Hippocampal formation (tissue), 2 donors: ENCODE results near the gene ITGB1BP2.
"Not testable (repeated sequence)": the region's sequence is repeated elsewhere in the genome, so short reads cannot be mapped to it uniquely, and the experiment has no call there.

Source experiments
- DNase-seq, 2 donors: peaks; one replicate each; lab custom pipeline; 2025; lab: John Stamatoyannopoulos, UW

Gene ITGB1BP2

DNA sequence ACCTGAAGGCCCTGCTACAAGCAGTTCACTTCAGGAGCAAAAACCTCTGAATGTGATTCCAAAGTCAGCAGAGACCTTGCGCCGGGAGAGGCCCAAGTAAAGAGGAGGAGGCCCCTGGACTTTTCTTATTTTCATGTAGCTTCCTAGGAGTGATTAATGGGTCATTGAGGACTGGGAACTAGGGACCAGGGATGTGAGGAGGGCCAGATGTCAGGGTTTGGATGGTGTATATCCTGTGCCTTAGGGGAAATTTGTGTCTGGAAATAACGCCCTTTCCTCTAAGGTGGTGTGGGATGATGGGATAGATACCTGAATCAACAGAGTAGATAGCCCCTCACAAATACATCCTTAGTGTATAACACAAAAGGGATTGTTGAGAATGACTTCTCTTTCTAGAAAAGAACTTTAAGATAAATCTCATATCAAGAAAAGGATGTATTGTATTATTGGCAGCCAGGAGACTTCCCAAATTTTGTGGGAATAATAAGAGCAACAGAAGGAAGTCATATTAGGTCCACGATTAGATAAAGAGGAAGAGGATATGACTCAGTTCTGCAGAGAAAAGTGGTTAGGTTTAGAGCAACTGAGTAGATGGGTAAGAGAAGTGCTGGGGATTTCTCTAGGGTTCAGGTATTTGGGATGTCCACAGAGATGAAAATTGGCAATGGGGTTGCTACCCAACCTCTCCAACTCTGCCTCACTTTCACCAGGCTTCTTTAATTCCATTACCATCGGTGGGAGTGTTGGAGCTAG lies 1.1 kb downstream of the ITGB1BP2 start:
- no peak for DNase-seq

GRCh38 chrX:71304561-71304960 lies 3.0 kb downstream of the ITGB1BP2 start:
- no peak for DNase-seq

DNA sequence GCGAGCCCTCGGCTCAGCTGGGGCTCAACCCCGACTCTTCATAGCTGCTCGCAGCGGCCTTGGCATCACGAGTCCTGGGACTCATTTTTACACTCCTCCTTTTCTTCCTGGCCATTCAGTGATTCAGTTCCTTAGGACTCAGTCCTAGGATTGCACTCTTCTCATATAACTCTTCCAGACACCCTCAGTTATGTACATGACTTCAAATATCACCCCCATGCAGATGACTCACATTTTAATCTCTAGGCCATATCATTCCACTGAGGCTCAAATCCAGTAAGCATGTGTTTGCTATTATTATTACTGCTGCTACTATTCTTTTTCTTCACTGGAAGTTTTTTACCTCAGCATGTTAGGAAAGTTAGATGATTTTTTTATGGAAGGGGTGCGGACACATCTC lies 14.4 kb downstream of the ITGB1BP2 start:
- DNase-seq, result no peak

GRCh38 chrX:71316959-71317358 lies 15.4 kb downstream of the ITGB1BP2 start:
- not testable (repeated sequence) for DNase-seq

GRCh38 chrX:71320126-71320525 lies 18.6 kb downstream of the ITGB1BP2 start:
- no peak for DNase-seq

- no peak for DNase-seq
Observed at GRCh38 chrX:71321731-71322130, 20.2 kb downstream of the ITGB1BP2 start.

DNA sequence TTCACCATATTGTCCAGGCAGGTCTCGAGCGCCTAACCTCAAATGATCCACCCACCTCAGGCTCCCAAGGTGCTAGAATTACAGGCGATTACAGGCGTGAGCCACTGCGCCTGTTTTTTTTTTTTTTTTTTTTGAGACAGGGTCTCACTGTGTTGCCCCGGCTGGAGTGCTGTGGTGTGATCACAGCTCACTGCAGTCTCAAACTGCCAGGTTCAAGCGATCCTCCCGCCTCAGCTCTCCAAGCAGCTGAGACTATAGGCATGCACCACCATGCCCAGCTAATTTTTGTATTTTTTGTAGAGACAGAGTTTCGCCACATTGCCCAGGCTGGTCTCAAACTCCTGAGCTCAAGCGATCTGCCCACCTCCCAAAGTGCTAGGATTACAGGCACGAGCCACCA lies 22.9 kb downstream of the ITGB1BP2 start:
- DNase-seq, result not testable (repeated sequence)

- DNase-seq, result no peak
Observed at GRCh38 chrX:71326394-71326793, 24.8 kb downstream of the ITGB1BP2 start.

DNA sequence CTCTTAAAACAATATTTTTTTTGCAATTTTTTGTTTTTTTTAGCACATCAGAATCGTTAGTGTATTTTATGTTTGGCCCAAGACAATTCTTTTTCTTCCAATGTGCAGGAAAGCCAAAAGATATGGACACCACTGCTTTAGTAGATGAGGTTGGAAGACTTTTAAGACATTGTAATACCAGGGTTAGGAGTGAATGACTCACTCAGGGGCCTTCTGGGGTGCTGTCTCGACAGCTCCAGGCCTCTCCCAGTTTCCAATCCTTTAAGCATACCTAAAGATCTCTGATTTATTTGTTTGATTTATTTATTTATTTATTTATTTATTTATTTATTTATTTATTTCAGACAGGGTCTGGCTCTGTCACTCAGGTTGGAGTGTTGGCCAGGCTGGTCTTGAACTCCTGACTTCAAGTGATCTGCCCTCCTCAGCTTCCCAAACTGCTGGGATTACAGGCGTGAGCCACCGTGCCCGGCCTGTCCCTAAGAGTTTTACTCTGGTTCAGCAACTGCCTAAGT lies 47.7 kb downstream of the ITGB1BP2 start:
- DNase-seq, result not testable (repeated sequence)

GRCh38 chrX:71349867-71350266 lies 48.3 kb downstream of the ITGB1BP2 start:
- not testable (repeated sequence) for DNase-seq

- DNase-seq, result not testable (repeated sequence)
Observed at GRCh38 chrX:71352439-71352838, 50.9 kb downstream of the ITGB1BP2 start.
